Jurkat, Clone E6-1 (cell line): ENCODE data around the gene EYS.
A peak's percentile ranks its signal among the peaks of the same experiment; 100 is the strongest.
"Not testable (repeated sequence)": the region's sequence is repeated elsewhere in the genome, so short reads cannot be mapped to it uniquely, and the experiment has no call there.

ENCODE experiments used
- DNase-seq: peaks from one replicate; pipeline ENCODE4 v3.0.0-alpha.2; 2011; ENCODE audit warnings: low read depth, low spot score
- H3K4me3 ChIP-seq: 2 replicates; pipeline ENCODE4 v1.5.1; 2011; ENCODE audit warnings: mild to moderate bottlenecking, low read length, control low read depth, moderate library complexity

Gene EYS

GRCh38 chr6:65638047-65638831 is 68.8 kb downstream of the EYS start:
- H3K4me3 ChIP-seq: no peak overlapping the region
- peak; percentile 18 for DNase-seq

- H3K4me3 ChIP-seq: no peak overlapping the region
- no peak for DNase-seq
Observed at GRCh38 chr6:65637289-65638046, 69.6 kb downstream of the EYS start.

GRCh38 chr6:65633501-65633900 is 73.5 kb downstream of the EYS start:
- H3K4me3 ChIP-seq: no peak overlapping the region
- no peak for DNase-seq

DNA sequence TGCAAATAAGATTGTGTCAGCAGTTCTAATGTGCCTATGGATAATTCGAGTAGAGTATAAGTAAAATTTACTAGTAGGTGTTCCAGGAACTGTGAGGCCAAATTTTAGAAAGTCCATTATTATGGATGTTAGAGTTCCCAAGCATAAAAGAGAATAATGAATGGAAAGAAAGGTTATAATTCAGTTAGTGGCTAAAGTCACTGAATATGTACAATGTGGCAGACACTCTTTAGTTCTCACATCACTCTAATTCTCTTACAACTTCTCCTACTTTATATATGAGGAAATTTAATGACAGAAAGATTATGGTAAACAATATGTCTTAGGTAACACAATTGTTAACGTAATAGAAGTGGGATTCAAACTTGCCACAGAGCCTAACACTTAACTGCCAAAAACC is 75.3 kb downstream of the EYS start:
- no peak overlapping the region for H3K4me3 ChIP-seq
- DNase-seq: no peak

DNA sequence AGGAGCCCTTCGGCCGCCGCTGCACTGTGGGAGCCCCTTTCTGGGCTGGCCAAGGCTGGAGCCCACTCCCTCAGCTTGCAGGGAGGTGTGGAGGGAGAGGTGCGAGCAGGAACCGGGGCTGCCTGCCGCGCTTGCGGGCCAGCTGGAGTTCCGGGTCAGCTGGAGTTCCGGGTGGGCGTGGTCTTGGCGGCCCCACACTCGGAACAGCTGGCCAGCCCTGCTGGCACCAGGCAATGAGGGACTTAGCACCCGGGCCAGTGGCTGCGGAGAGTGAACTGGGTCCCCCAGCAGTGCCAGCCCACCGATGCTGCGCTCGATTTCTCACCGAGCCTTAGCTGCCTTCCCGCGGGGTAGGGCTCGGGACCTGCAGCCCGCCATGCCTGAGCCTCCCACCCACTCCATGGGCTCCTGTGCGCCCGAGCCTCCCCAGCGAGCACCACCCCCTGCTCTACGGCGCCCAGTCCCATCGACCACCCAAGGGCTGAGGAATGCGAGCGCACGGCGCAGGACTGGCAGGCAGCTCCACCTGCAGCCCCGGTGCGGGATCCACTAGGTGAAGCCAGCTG is 79.5 kb downstream of the EYS start:
- not testable (repeated sequence) for DNase-seq

GRCh38 chr6:65627015-65627414 is 80.0 kb downstream of the EYS start:
- DNase-seq: no peak
- H3K4me3 ChIP-seq: no peak overlapping the region

More for the DNA sequence above, 79.5 kb downstream of the EYS start:
- not testable (repeated sequence) for H3K4me3 ChIP-seq

DNA sequence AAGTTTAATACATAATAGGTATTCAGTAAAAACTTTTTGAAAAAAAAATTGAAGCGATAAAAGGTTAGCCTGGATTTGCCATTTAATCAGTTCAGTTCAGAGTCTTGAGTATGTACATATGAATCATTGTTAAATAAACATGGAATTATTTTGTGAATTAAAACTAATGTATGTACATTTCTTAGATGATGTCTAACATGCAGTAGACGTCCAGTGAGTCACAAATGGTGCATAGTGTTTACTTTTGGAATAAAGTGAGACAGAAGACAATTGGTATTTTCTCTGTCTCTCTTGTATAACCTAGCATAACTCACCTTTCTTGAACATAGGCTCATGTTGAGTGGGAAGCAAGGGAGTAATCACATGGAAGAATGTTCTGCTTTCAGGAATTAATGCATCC is 83.5 kb downstream of the EYS start:
- H3K4me3 ChIP-seq: no peak overlapping the region
- DNase-seq: no peak

DNA sequence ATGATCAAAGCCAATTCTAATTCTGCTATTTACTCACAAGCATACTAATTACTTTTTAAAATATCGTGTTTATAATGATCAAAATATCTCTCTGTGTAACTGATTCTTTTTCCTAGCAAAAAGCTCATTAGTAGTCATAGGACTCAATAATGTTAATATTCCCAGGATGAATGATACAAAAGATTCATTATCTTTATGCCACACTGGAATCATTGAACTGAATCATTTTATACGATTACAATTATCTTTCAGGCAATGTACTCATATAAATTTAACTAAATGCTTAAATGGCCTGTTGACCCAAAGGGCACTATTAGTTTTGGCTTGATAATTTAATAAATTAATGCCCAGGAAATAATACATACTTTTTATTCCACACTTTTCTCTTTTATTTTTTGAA is 96.3 kb downstream of the EYS start:
- DNase-seq: no peak
- no peak overlapping the region for H3K4me3 ChIP-seq

- DNase-seq: no peak
Observed at GRCh38 chr6:65595540-65595939, 111.5 kb downstream of the EYS start.

DNA sequence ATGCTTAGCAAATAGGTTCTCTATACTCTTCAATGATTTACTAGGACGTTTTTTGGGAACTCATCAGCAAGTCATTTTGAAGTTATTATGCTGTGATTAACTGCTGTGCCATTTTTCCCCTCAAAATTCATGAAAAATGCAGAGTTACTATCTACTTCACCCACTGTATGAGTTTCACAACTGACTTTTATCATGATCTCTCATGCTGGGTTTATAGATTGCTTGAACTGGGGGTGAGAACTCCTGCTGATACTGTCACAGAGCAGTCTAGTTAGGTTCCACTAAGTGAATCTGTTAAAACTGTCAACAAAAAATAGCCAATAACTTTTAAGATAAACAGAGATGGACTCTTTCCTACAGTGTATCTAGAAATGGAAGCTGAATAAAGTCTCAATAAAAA is 136.7 kb downstream of the EYS start:
- no peak overlapping the region for H3K4me3 ChIP-seq
- no peak for DNase-seq

More at GRCh38 chr6:65595540-65595939, 111.5 kb downstream of the EYS start:
- no peak overlapping the region for H3K4me3 ChIP-seq

- H3K4me3 ChIP-seq: no peak overlapping the region
- DNase-seq: no peak
Observed at GRCh38 chr6:65569505-65569904, 137.5 kb downstream of the EYS start.

- not testable (repeated sequence) for H3K4me3 ChIP-seq, DNase-seq
Observed at GRCh38 chr6:65569056-65569455, 138.0 kb downstream of the EYS start.

DNA sequence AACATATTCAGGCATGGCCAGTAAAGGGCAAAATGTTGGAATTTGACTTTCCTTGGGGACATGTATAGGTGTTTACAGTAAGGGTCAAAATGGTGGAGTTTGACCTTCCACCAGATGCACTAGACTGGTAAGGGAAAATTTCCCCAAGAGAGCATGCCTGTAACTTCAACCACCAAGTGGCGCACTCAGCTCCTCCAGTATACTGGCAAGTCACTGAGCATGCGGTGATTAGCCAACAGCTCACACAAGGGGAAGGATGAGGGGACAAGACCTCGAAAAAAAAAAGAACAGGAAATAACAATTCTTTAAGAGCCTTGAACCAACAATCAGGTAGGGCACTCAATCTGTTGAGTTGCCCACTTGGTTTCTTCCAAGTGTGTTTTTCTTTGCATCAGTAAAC is 140.9 kb downstream of the EYS start:
- peak; percentile 14 for DNase-seq
- no peak overlapping the region for H3K4me3 ChIP-seq

- no peak overlapping the region for H3K4me3 ChIP-seq
- DNase-seq: no peak
Observed at GRCh38 chr6:65558071-65558470, 149.0 kb downstream of the EYS start.

GRCh38 chr6:65557224-65557623 is 149.8 kb downstream of the EYS start:
- DNase-seq: no peak
- H3K4me3 ChIP-seq: no peak overlapping the region

- H3K4me3 ChIP-seq: no peak overlapping the region
- DNase-seq: no peak
Observed at GRCh38 chr6:65546894-65547293, 160.1 kb downstream of the EYS start.

- H3K4me3 ChIP-seq: no peak overlapping the region
- no peak for DNase-seq
Observed at GRCh38 chr6:65545920-65546319, 161.1 kb downstream of the EYS start.

GRCh38 chr6:65538644-65539043 is 168.4 kb downstream of the EYS start:
- DNase-seq: no peak
- no peak overlapping the region for H3K4me3 ChIP-seq

DNA sequence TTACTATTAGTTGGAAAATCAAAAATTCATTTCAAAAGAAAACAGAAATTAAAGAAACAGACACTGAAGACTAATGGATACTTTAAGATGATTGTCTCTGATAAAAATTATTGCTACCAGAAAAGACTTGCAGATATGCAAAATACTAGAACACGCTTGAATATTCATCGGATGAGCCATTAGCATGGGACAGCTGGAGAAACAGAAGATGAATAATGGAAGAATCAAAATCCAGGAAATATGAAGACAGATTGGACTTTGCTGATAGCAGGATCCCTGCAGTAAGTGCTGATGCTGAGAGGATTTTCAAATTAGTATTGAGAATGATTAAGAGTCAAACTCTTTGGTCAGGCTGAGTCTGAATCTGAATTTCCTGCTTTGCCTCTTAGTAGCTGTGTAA is 169.4 kb downstream of the EYS start:
- no peak for DNase-seq
- H3K4me3 ChIP-seq: no peak overlapping the region

GRCh38 chr6:65531533-65531932 is 175.5 kb downstream of the EYS start:
- no peak for DNase-seq
- H3K4me3 ChIP-seq: no peak overlapping the region
